B cell (primary cell): Measurements from ENCODE around the gene CTNNA1.

Experiments
- EZH2 ChIP-seq: IDR thresholded peaks from 2 replicates; pipeline ENCODE4 v1.6.1; 2012; ENCODE audit warnings: borderline replicate concordance, low read depth, mild to moderate bottlenecking, moderate library complexity, low read length; ENCODE audit not compliant: insufficient read depth, poor library complexity, severe bottlenecking
- TF ChIP-seq, protein P1 (sequence below): fragments of 200-600 bp; IDR thresholded peaks from one replicate; pipeline ENCODE4 v1.8.0; 2022; ENCODE audit warnings: antibody characterized with exemption, mild to moderate bottlenecking

- TF ChIP-seq, protein P1, sequence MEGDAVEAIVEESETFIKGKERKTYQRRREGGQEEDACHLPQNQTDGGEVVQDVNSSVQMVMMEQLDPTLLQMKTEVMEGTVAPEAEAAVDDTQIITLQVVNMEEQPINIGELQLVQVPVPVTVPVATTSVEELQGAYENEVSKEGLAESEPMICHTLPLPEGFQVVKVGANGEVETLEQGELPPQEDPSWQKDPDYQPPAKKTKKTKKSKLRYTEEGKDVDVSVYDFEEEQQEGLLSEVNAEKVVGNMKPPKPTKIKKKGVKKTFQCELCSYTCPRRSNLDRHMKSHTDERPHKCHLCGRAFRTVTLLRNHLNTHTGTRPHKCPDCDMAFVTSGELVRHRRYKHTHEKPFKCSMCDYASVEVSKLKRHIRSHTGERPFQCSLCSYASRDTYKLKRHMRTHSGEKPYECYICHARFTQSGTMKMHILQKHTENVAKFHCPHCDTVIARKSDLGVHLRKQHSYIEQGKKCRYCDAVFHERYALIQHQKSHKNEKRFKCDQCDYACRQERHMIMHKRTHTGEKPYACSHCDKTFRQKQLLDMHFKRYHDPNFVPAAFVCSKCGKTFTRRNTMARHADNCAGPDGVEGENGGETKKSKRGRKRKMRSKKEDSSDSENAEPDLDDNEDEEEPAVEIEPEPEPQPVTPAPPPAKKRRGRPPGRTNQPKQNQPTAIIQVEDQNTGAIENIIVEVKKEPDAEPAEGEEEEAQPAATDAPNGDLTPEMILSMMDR = no peak
- no peak for TF ChIP-seq EZH2
Observed at GRCh38 chr5:138942861-138943260, 189.6 kb downstream of the CTNNA1 start.
